DMS53 treated with DMSO at 0.1 percent for 48 hours (cell line): ENCODE results near the gene TCHH.
"Not testable (repeated sequence)": the region's sequence is repeated elsewhere in the genome, so short reads cannot be mapped to it uniquely, and the experiment has no call there.

Source experiments
- DNase-seq: peaks from one replicate; lab custom pipeline; 2025; ENCODE audit not compliant: unreplicated experiment; lab: John Stamatoyannopoulos, UW

The TCHH gene

DNA sequence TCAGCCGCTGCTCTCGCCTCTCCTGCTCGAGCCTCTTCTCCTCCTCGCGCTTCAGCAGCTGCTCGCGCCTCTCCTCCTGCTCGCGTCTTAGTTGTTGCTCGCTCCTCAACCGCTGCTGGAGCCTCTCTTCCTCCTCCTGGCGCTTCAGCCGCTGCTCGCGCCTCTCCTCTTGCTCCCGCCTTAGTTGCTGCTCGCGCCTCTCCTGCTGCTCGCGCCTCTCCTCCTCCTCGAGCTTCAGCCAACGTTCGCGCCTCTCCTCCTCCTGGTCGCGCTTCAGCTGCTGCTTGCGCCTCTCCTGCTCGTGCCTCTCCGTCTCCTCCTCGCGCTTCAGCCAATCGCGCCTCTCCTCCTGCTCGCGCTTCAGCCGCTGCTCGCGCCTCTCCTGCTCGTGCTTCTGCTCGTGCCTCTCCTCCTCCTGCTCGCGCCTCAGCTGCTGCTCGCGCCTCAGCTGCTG is 3.7 kb downstream of the TCHH start:
- no peak for DNase-seq

DNA sequence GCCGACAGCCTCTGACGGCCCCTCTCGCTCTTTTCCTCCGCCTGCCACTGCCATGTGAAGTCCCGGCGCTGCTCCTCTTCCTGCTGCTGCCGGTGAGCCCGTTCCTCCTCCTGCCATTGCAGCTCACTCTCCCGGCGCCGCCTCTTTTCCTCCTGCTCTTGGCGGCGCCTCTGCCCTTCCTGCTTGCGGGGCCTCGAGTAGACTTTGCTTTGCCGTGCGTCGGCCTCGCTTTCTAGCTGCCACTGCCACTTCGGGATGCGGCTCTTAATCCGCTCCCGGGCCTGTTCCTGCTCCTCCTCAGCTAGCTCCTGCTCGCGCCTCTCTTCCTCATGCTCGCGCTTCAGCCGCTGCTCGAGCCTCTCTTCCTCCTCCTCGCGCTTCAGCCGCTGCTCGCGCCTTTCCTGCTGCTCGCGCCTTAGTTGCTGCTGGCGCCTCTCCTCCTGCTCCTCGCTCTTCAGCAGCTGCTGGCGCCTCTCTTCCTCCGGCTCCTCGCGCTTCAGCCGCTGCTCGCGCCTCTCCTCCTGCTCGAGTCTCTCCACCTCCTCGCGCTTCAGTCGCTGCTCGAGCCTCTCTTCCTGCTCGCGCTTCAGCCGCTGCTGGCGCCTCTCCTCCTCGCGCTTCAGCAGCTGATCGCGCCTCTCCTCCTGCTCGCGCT is 4.3 kb downstream of the TCHH start:
- DNase-seq = peak; percentile 83

DNA sequence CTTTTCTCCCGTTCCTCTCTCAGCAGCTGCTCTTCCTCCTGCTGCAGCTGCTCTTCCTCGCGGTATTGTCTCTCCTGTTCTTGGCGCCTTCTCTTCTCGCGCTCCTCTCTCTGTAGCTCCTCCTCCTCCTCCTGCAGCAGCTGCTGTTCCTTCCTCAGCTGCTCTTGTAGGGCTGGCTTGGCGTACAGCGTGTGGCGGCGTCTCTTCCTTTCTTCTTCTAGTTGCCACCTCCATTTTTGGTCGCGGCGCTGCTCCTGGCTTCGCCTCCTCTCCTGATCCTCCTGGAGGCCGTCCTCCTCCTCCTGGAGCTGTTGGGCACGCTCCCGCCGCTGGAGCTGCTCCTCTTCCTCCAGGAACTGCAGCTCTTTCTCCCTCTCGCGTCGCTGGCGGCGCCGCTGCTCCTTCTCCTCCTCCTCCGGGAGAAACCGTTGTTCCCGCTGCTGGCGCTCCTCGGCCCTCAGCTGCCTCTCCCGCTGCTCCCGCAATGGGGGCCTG is 4.8 kb downstream of the TCHH start:
- peak; percentile 77 for DNase-seq

DNA sequence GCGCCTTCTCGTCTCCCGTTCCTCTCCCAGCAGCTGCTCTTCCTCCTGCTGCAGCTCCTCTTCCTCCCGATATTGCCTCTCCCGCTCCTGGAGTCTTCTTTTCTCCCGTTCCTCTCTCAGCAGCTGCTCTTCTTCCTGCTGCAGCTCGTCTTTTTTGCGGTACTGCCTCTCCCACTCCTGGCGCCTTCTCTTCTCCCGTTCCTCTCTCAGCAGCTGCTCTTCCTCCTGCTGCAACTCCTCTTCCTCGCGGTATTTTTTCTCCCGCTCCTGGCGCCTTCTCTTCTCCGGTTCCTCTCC is 5.3 kb downstream of the TCHH start:
- DNase-seq = peak; percentile 43

DNA sequence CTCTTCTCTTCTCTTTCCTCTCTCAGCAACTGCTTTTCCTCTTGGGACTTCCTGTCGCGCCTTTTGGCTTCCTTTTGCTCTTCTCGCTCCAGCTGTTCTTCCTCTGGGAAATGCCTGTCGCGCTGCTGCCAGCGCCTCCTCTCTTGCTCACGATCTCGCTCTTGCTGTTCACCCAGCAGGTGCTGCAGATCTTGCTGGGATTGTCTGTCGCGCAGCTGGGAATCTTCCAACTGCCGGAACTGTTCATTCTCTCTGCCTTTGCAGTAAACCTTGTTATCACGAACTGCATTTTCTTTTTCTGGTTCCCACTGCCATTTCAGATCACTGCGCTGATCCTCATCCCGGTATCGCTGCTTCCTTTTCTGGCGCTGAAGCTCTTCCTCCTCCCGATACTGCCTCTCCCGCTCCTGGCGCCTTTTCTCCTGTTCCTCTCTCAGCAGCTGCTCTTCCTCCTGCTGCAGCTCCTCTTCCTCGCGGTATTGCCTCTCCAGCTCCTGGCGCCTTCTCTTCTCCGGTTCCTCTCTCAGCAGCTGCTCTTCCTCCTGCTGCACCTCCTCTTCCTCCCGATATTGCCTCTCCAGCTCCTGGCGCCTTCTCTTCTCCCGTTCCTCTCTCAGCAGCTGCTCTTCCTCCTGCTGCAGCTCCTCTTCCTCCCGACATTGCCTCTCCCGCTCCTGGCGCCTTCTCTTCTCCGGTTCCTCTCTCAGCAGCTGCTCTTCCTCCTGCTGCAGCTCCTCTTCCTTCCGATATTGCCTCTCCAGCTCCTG is 5.8 kb downstream of the TCHH start:
- peak; percentile 73 for DNase-seq

DNA sequence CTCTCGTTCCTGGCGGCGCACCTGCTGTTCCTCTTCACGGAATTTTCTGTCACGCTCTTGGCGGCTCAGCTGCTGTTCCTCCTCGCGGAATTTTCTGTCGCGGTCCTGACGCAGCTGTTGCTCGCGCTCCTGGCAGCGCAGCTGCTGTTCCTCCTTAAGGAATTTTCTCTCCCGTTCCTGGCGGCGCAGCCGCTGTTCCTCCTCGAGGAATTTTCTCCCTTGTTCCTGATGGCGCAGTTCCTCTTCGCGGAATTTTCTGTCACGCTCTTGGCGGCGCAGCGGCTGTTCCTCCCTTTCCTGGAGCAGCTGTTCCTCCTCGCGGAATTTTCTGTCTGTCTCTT is 6.4 kb downstream of the TCHH start:
- DNase-seq = no peak

DNA sequence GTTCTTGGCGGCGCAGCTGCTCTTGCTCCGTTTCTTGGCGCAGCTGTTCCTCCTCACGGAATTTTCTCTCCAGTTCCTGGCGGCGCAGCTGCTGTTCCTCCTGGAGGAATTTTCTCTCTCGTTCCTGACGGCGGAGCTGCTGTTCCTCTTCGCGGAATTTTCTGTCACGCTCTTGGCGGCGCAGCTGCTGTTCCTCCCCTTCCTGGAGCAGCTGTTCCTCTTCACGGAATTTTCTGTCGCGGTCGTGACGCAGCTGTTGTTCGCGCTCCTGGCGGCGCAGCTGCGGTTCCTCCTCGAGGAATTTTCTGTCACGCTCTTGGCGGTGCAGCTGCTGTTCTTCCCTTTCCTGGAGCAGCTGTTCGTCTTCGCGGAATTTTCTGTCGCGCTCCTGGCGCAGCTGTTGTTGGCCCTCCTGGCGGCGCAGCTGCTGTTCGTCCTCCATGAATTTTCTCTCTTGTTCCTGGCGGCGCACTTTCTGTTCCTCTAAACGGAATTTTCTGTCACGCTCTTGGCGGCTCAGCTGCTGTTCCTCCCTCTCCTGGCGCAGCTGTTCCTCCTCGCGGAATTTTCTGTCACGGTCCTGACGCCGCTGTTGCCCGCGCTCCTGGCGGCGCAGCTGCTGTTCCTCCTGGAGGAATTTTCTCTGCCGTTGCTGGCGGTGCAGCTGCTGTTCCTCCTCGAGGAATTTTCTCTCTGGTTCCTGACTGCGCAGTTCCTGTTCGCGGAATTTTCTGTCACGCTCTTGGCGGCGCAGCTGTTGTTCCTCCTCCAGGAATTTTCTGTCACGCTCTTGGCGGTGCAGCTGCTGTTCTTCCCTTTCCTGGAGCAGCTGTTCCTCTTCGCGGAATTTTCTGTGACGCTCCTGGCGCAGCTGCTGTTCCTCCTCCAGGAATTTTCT is 7.0 kb downstream of the TCHH start:
- peak; percentile 85 for DNase-seq

DNA sequence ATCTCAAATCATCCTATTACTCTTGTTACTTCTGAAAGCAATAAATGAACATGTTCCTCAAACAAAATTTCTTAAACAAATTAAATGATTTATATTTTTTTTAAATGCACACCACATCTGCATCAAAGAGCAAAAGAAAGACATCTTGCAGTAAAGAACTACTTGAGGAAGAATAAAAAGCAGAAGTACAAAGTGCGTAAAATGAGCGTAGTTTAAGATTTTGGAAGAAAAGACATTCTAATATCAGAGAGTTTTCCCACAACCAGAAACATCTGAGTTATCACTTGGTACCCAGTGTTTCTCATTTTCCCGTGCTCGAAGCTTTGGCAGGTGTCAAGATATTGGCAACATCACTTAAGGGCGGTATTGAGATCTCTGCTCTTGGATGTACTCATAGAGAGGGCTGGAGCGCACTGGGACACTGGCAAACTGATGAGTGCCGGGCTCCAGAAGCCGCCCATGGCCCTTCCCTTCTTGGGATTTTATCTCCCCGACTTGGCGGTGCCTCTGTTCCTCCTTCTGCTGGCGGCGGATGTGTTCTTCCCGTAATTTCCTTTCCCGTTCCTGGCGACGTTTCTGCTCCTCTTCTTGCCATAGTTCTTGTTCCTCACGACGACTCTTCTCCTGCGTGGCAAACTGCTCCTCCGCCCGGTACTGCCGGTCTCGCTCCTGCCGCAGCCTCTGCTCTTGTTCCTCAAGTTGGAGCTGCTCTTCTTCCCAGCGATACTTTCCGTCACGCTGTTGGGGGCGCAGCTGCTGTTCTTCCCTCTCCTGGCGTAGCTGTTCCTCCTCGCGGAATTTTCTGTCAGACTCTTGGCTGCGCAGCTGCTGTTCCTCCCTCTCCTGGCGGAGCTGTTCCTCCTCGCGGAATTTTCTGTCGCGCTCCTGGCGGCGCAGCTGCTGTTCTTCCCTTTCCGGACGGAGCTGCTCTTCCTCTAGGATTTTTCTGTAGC is 7.9 kb downstream of the TCHH start:
- no peak for DNase-seq

DNA sequence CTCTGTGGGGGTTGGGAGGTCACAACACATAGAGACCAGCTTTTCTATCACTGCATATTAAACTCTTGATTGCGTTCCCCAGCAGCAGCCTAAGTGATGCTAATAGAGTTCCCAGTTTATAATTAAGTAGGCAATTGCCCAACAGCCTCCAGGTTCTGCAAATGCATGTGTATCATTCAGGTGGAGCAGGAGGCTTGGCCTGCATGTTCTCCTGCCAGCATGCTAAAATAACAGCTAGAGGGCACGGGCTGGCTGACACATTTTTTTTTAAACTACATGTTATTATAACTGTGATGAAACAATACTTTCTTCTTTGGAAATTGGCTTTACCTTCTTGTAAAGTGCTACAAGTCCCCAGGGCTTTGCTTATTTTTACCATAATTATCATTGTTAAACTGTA is 10.4 kb downstream of the TCHH start:
- no peak for DNase-seq

DNA sequence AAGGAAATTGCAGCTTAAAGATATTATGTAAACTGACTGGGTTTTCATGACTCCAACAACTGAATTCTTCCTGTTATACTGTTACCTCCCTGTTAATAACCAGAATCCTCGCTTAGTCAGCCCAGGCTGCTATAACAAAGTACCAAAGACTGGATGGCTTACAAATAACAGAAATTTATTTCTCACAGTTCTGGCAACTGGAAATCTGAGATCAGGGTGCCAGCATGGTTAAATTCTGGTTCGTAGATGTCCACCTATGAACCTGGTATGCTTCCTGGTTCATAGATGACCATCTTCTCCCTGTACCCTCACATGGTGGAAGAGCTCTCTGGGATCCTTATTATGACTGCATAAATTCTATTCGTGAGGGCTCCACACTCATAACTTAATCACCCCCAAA is 18.3 kb downstream of the TCHH start:
- DNase-seq = no peak

DNA sequence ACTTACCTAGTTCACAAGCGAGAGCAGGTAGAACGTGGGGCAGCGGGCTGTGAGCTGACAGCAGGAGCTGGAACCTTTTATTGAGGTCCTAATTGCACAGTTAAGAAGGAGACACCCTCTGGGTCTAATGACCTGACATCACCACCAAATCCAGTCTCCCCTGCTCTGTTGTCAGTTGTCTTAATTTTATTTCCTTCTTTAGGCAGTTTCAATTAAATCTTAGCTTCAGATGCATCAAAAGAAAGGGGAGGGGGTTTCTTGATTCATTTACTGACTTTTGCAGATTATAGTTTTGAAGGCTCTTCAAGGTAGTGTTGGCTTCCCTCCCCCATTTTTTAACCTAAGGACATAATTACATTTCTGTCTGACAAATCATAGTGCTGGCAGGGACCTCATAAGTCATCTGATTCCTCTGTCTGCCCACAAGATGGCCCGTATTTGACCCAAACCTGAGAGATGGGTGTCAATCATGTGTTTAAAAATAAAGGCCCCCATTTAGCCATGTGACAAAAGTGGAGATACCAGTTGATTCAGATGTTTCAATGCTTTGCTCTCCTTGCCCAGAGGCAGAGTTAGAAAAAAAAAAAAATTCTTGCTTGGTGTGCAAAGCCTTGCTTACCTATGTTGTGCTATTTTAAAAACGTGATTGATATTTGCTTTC is 26.1 kb downstream of the TCHH start, which contains the start of gene TCHHL1:
TSS of gene TCHHL1 (minus strand) at position 51 of the 661 bp plus-strand sequence. CDS start 921 bp downstream, outside the sequence.
- no peak for DNase-seq

DNA sequence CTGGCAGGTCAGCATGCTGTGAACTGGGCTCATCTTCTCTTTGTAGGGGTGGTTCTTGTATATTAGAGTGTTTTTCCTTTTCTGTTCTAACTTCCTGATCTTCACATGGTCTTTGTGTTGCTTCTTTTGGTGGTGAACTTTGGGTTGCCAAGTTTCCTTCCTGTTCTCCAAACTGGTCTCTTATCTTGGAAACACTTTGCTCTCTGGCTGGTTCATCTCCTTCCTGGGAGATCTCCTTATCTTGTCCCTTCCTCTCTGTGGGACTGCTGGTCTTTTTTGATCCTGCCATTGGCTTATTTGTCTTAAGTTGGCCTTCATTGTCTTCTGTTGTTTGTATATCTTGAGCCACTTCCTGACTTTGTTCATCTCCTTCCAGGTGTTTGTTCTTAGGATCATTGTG is 28.5 kb downstream of the TCHH start:
- DNase-seq = no peak

DNA sequence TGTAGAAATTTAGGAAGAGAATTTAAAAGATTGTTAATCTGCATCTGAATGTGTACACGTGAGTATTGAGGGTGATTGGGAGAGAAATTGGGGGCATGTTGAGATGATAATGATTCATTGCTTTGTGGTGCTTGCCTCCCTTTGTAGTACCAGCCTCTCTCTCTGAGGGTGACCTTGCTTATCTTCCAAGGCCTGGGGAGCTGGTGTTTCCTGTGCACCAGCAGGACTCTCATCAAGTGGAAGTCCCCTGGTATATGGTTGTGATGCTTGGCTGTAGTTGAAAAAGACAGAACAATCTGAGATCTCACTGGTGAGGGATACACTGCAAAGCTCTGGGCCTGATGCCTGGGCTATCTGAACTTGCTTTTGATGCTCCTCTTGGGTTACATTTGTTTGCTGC is 30.4 kb downstream of the TCHH start:
- no peak for DNase-seq

DNA sequence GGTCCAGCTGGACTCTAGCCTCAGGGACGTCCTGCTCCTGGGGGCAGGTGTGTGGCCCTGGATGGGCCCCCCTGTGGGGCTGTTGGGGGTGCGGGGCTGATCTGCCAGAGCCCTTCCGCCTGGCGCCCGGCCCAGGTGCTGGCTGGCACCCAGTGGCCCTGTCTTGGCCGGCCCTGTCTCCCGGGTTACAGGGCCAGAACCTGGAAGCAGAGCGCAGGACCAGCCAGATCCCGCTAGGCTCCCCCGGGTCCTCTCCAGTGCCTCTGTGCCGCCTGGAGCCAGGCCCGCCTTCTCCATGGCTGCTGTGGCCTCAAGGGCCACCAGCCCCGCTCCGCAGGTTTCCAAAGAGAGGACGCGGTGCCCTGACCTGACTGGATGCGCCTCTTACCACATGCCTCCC is 34.2 kb downstream of the TCHH start:
- not testable (repeated sequence) for DNase-seq

DNA sequence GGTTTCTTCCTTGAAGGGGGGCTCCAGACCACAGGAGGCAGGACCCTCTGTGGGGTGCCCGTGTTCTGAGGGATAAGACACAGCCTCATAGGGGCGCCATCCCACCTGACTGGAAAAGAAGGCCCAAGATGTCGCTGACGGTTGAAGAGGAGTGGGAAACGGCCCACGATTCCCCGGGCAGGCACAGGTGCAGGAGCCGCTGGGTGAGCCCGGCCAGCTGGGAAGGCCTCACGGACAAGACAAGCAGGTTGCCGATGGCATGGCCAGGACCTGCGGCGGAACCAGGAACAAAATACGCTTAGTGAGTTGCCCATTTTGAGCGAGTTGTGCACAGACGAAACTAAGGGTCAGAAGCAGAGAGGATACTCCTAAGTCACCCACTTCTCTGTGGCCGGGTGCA is 34.8 kb downstream of the TCHH start:
- not testable (repeated sequence) for DNase-seq

DNA sequence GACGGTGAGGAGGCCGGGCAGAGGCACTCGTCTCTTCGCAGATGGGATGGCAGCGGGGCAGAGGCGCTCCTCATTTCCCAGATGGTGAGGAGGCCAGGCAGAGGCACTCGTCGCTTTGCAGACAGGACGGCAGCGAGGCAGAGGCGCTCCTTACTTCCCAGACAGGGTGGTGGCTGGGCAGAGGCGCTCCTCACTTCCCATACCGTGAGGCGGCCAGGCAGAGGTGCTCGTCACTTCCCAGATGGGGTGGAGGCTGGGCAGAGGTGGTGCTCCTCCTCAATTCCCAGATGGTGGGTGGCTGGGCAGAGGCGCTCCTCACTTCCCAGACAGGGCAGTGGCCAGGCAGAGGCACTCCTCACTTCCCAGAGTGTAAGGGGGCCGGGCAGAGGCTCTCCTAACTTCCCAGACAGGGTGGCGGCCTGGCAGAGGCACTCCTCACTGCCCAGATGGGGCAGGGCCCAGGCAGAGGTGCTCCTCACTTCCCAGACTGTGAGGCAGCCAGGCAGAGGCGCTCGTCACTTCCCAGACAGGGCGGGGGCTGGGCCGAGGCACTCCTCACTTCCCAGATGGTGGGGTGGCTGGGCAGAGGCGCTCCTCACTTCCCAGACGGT is 36.3 kb downstream of the TCHH start:
- DNase-seq = no peak

DNA sequence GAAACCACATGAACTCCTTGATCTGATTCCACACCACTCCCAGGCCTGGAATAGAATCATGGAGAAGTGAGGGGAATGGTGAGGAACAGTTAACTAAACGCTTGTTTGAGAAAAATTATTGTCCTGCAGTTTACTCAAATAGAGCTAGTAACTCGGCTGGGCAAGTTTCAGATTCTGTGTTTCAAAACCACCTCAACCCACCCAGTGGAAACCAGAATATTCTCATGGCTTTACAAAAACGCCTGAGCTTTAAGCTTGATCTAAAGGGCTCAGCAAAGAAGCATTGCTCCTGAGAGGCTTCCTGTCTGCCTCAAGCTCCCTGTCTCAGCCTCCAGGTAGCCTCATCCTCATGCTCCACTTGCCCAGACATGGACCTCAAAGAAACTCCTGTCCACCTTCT is 42.9 kb downstream of the TCHH start:
- DNase-seq = no peak

DNA sequence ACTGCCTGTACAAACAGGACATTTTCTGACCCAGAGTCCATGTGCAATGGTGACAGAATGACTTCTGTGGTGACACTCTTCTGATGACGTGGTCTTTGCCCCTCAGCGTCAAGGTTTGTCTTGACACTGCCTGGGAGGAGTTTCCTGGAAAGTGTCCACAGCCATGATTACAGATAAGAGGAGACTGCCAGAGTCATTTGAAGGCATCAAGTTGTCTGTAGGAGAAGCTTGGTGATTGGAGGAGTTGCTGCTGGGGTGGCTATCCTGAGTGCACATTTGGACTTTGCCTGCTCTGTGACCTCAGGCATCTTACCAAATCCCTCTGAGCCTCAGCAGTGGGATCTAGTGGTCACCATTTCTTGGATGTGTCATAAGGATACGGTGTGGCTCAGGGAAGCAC is 44.1 kb downstream of the TCHH start:
- no peak for DNase-seq

DNA sequence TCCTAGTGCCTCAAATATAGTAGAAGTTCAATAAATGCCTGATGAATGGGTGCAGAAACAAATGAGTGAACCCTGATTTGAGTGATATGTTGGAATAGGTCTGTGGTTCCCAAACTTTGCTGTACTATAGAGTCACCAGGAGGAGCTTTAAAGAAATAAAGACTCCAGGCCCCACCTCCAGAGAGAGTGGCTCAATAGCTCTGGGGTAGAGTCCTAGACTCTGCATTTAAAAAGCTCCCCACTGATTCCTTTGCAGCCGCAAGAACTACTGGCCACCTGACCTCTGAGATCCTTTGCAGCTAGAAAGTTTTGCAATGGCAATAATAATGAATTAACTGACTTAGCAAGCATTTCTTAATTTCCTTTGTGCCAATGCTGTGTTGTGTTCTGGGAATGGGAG is 47.3 kb downstream of the TCHH start:
- DNase-seq = no peak

DNA sequence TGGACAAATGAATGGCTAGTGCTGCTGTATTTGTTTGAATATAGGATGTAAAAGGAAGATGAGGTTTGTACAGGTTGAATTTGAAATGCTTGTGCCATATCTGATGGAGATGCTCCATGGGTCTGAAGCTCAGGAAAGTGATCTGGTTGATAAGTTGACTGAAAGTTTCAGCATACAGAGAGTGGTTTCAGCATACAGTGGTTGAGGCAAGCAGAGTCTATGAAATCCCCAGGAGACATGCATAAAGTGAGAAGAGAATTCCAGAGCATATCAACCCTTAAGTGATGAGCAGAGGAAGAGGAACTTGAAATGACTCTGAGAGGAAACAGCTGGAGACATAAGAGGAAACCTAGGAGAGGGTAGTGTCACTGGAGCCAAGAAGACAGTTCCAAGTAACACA is 48.1 kb downstream of the TCHH start:
- DNase-seq = no peak
